Measurements from ENCODE around the gene ADARB2. TPM values are rescaled to one million over a fixed set of nuclear protein-coding genes. Genes with fewer than 3 reads are reported as not detected.
"Not testable (repeated sequence)": the region's sequence is repeated elsewhere in the genome, so short reads cannot be mapped to it uniquely, and the experiment has no call there.

The ADARB2 gene
- total and polyA plus RNA-seq, 2 donors: 0.66 to 2.5 TPM

DNA sequence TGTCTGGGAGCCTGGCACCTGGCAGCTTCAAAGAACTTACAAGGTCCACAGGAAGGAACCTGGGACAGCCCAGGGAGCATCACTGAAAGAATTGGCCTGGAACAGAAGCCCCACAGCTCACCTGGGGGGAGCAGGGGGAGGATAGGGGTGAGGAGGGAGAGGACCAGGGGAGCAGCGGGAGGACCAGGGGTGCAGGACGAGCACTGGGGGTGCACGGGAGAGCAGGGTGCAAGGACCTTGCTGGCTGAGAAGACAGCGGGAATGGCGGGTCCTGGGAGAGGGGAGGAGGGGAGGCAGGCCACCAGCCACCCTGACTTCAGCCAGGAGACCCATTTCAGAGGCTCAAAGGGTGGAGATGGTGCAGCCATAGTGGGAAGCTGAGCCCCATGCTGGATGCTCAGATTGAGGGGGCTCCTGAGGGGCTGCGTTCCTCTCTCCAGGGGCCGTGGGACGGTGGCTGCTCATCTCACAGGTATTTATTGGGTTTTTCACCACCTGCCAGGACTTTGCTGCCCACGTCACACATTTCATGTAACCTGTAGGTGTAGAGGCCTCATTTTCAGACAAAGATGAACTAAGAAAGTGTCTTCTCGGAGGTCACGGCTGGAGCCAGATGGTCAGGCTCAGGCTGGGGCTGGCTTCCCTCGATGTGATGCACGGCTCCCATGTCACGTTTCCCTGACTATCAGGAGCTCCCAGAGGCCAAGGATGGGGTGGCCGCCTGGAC is 571.1 kb downstream of the ADARB2 start:
- no peaks in the 10 kb centered on the region for H3K27me3 ChIP-seq (ENCODE audit: control insufficient read depth in 2 of 2, insufficient read depth in 1 of 2, low read length in 1 of 2)
- H3K27ac ChIP-seq (ENCODE audit: low read depth in 1 of 2, low read length in 1 of 2): no peak overlapping the region
- 96% methylated on average over 15 of the region's 15 CpGs for WGBS
- H3K4me3 ChIP-seq (ENCODE audit: low read length in 2 of 2): no peak overlapping the region
- no peaks in the 10 kb centered on the region for H3K36me3 ChIP-seq (ENCODE audit: control insufficient read depth in 2 of 2, insufficient read depth in 2 of 2, low read length in 1 of 2)
- DNase-seq (ENCODE audit: low read depth in 6 of 9, low spot score in 9 of 9): no peak
- no peaks in the 10 kb centered on the region for H3K9me3 ChIP-seq (ENCODE audit: control insufficient read depth in 2 of 2, insufficient read depth in 1 of 2, low read length in 1 of 2)
- no peaks in the 10 kb centered on the region for H3K4me1 ChIP-seq (ENCODE audit: control insufficient read depth in 2 of 2, insufficient read depth in 2 of 2, low read length in 2 of 2)

DNA sequence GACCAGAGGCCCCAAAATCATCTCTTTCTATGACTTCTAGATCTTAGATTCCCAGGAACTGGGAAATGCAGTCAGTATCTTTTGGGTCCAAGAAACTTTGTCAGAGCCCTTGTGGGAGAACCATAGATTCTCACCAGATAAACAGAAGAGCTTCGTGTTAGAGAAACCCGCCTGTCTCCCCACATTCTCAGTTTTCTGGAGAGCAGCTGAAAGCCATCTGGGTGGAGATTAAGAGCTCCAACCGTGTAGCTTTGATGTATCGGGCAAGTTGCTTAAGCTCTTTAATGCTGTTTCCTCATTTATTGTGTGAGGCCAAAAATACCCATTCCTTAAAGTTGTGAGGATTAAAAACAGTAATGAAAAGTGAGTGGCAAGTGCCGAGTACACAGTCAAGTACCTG is 573.5 kb downstream of the ADARB2 start:
- 87% methylated on average over 5 of the region's 5 CpGs for WGBS
- Histone ChIP-seq H3K4me3 (ENCODE audit: low read length in 2 of 2) (no peak overlapping the region), H3K9me3 (ENCODE audit: control insufficient read depth in 2 of 2, insufficient read depth in 1 of 2, low read length in 1 of 2) (no peaks in the 10 kb centered on the region), H3K27ac (ENCODE audit: low read depth in 1 of 2, low read length in 1 of 2) (no peak overlapping the region), H3K27me3 (ENCODE audit: control insufficient read depth in 2 of 2, insufficient read depth in 1 of 2, low read length in 1 of 2) (no peaks in the 10 kb centered on the region), H3K36me3 (ENCODE audit: control insufficient read depth in 2 of 2, insufficient read depth in 2 of 2, low read length in 1 of 2) (no peaks in the 10 kb centered on the region), H3K4me1 (ENCODE audit: control insufficient read depth in 2 of 2, insufficient read depth in 2 of 2, low read length in 2 of 2) (no peaks in the 10 kb centered on the region)
- DNase-seq (ENCODE audit: low read depth in 6 of 9, low spot score in 9 of 9): no peak

GRCh38 chr10:1163204-1163660 is 574.1 kb downstream of the ADARB2 start:
- Histone ChIP-seq H3K9me3 (ENCODE audit: control insufficient read depth in 2 of 2, insufficient read depth in 1 of 2, low read length in 1 of 2) (no peaks in the 10 kb centered on the region), H3K36me3 (ENCODE audit: control insufficient read depth in 2 of 2, insufficient read depth in 2 of 2, low read length in 1 of 2) (no peaks in the 10 kb centered on the region), H3K4me1 (ENCODE audit: control insufficient read depth in 2 of 2, insufficient read depth in 2 of 2, low read length in 2 of 2) (no peaks in the 10 kb centered on the region), H3K27ac (ENCODE audit: low read depth in 1 of 2, low read length in 1 of 2) (no peak overlapping the region), H3K27me3 (ENCODE audit: control insufficient read depth in 2 of 2, insufficient read depth in 1 of 2, low read length in 1 of 2) (no peaks in the 10 kb centered on the region), H3K4me3 (ENCODE audit: low read length in 2 of 2) (no peak overlapping the region)
- whole genome bisulfite sequencing: 96% methylated on average over 29 of the region's 29 CpGs
- DNase-seq (ENCODE audit: low read depth in 6 of 9, low spot score in 9 of 9): no peak

GRCh38 chr10:1162481-1163203 is 574.7 kb downstream of the ADARB2 start:
- no peak for DNase-seq (ENCODE audit: low read depth in 6 of 9, low spot score in 9 of 9)
- Histone ChIP-seq H3K9me3 (ENCODE audit: control insufficient read depth in 2 of 2, insufficient read depth in 1 of 2, low read length in 1 of 2) (no peaks in the 10 kb centered on the region), H3K4me3 (ENCODE audit: low read length in 2 of 2) (no peak overlapping the region), H3K27ac (ENCODE audit: low read depth in 1 of 2, low read length in 1 of 2) (no peak overlapping the region), H3K27me3 (ENCODE audit: control insufficient read depth in 2 of 2, insufficient read depth in 1 of 2, low read length in 1 of 2) (no peaks in the 10 kb centered on the region), H3K36me3 (ENCODE audit: control insufficient read depth in 2 of 2, insufficient read depth in 2 of 2, low read length in 1 of 2) (no peaks in the 10 kb centered on the region), H3K4me1 (ENCODE audit: control insufficient read depth in 2 of 2, insufficient read depth in 2 of 2, low read length in 2 of 2) (no peaks in the 10 kb centered on the region)
- WGBS: 83% methylated on average over 13 of the region's 13 CpGs

DNA sequence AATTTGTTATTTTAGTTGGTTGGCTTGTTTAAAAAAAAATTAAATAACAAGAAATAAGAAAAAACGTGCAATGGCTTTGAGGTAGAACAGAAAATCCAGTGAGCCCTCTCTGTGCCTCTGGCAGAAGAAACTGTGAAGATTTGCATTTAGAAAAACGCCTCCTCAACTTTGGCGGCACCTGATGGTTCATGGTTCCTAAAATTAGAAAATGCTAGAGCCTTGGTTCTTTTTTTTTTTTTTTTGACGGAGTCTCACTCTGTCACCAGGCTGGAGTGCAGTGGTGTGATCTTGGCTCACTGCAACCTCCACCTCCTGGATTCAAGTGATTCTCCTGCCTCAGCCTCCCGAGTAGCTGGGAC is 576.0 kb downstream of the ADARB2 start:
- H3K9me3 ChIP-seq (ENCODE audit: control insufficient read depth in 2 of 2, insufficient read depth in 1 of 2, low read length in 1 of 2); H3K36me3 ChIP-seq (ENCODE audit: control insufficient read depth in 2 of 2, insufficient read depth in 2 of 2, low read length in 1 of 2); H3K4me3 ChIP-seq (ENCODE audit: low read length in 2 of 2); H3K27ac ChIP-seq (ENCODE audit: low read depth in 1 of 2, low read length in 1 of 2); H3K4me1 ChIP-seq (ENCODE audit: control insufficient read depth in 2 of 2, insufficient read depth in 2 of 2, low read length in 2 of 2); DNase-seq (ENCODE audit: low read depth in 6 of 9, low spot score in 9 of 9); H3K27me3 ChIP-seq (ENCODE audit: control insufficient read depth in 2 of 2, insufficient read depth in 1 of 2, low read length in 1 of 2): not testable (repeated sequence)
- WGBS: 85% methylated on average over 5 of the region's 5 CpGs

DNA sequence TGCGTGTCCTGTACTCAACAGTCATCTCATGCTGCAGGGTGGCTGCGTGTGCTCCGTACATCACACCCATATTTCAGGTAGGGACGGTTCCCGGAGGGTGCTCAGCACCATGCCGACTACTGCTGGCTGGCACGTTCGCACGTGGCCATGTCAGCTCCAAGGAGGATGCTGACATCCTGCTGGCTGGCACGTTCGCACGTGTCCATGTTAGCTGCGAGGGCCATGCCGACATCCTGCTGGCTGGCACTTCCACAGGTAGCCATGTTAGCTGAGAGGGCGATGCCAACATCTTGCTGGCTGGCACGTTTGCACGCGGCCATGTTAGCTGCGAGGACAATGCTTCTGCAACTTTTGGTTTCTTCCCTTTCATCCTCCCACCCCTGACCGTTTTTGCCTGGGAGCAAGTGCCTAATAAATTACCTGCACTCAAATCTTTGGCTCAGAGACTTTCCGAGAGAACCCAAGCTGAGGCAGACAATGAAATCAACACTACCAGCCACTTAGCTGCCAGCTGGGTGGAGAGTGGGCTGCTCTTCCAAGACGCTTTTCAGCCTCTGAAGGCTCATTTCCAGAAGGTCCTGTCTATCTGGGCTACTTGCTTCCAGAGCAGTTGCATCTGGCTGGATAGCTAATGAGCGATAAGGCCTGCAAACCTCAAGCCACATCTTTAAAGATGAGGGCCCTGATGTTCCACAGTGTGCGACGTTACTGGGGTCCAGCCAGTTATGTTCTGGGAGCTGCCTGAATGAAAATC is 576.6 kb downstream of the ADARB2 start:
- WGBS: 95% methylated on average over 25 of the region's 25 CpGs
- no peak for DNase-seq (ENCODE audit: low read depth in 6 of 9, low spot score in 9 of 9)

GRCh38 chr10:1159131-1160061 is 577.9 kb downstream of the ADARB2 start:
- 93% methylated on average over 59 of the region's 59 CpGs for WGBS
- H3K9me3 ChIP-seq (ENCODE audit: control insufficient read depth in 2 of 2, insufficient read depth in 1 of 2, low read length in 1 of 2): no peaks in the 10 kb centered on the region
- no peak overlapping the region for H3K4me3 ChIP-seq (ENCODE audit: low read length in 2 of 2)
- H3K27me3 ChIP-seq (ENCODE audit: control insufficient read depth in 2 of 2, insufficient read depth in 1 of 2, low read length in 1 of 2): no peaks in the 10 kb centered on the region
- H3K27ac ChIP-seq (ENCODE audit: low read depth in 1 of 2, low read length in 1 of 2): no peak overlapping the region
- no peak for DNase-seq (ENCODE audit: low read depth in 6 of 9, low spot score in 9 of 9)
- H3K4me1 ChIP-seq (ENCODE audit: control insufficient read depth in 2 of 2, insufficient read depth in 2 of 2, low read length in 2 of 2): no peaks in the 10 kb centered on the region
- H3K36me3 ChIP-seq (ENCODE audit: control insufficient read depth in 2 of 2, insufficient read depth in 2 of 2, low read length in 1 of 2): no peaks in the 10 kb centered on the region

More for the DNA sequence above, 576.6 kb downstream of the ADARB2 start:
- Histone ChIP-seq H3K27ac (ENCODE audit: low read depth in 1 of 2, low read length in 1 of 2) (no peak overlapping the region), H3K36me3 (ENCODE audit: control insufficient read depth in 2 of 2, insufficient read depth in 2 of 2, low read length in 1 of 2) (no peaks in the 10 kb centered on the region), H3K27me3 (ENCODE audit: control insufficient read depth in 2 of 2, insufficient read depth in 1 of 2, low read length in 1 of 2) (no peaks in the 10 kb centered on the region), H3K9me3 (ENCODE audit: control insufficient read depth in 2 of 2, insufficient read depth in 1 of 2, low read length in 1 of 2) (no peaks in the 10 kb centered on the region), H3K4me3 (ENCODE audit: low read length in 2 of 2) (no peak overlapping the region), H3K4me1 (ENCODE audit: control insufficient read depth in 2 of 2, insufficient read depth in 2 of 2, low read length in 2 of 2) (no peaks in the 10 kb centered on the region)

- H3K27ac ChIP-seq (ENCODE audit: low read depth in 1 of 2, low read length in 1 of 2); H3K4me1 ChIP-seq (ENCODE audit: control insufficient read depth in 2 of 2, insufficient read depth in 2 of 2, low read length in 2 of 2); H3K9me3 ChIP-seq (ENCODE audit: control insufficient read depth in 2 of 2, insufficient read depth in 1 of 2, low read length in 1 of 2); H3K36me3 ChIP-seq (ENCODE audit: control insufficient read depth in 2 of 2, insufficient read depth in 2 of 2, low read length in 1 of 2); H3K27me3 ChIP-seq (ENCODE audit: control insufficient read depth in 2 of 2, insufficient read depth in 1 of 2, low read length in 1 of 2); H3K4me3 ChIP-seq (ENCODE audit: low read length in 2 of 2); DNase-seq (ENCODE audit: low read depth in 6 of 9, low spot score in 9 of 9): not testable (repeated sequence)
- 97% methylated on average over 10 of the region's 10 CpGs for WGBS
These were observed 578.8 kb downstream of the ADARB2 start for GRCh38 chr10:1158536-1158935.

All from thymus (tissue), 11 donors.